Thyroid gland (tissue), 4 donors: ENCODE measurements around the gene TENT5C.

Source experiments
- CTCF ChIP-seq, 6 experiments: fragments of 200-600 bp in 3 of 6; fragments of 450-650 bp in 3 of 6; sonication (generic) in 3 of 6; IDR thresholded peaks; one replicate each; pipeline ENCODE4 v1.5.1; 2016 to 2019; ENCODE audit warnings: antibody characterized with exemption in 6 of 6, mild to moderate bottlenecking in 2 of 6, inconsistent platforms in 1 of 6, moderate library complexity in 1 of 6
- POLR2A ChIP-seq, 2 donors: fragments of 450-650 bp; IDR thresholded peaks; one replicate each; pipeline ENCODE4 v1.6.1; 2017; ENCODE audit warnings: antibody characterized with exemption in 2 of 2, mild to moderate bottlenecking in 2 of 2, moderate library complexity in 1 of 2

- TF ChIP-seq POLR2A (IDR thresholded peaks at IDR 0.05) (no peak), CTCF (IDR thresholded peaks at IDR 0.05) (no peak)
Measured at GRCh38 chr1:117598489-117598888, 7.4 kb upstream of the TENT5C start.
